GM18526 (cell line): Measurements from ENCODE around the gene ANKRD13D.
A peak's percentile ranks its signal among the peaks of the same experiment; 100 is the strongest.

Source experiments
- POLR2A ChIP-seq: IDR thresholded peaks from 3 replicates; pipeline ENCODE4 v1.6.1; 2011; ENCODE audit not compliant: insufficient read length; ENCODE audit errors: extremely low read depth

ANKRD13D gene

GRCh38 chr11:67277231-67277961 is 11.7 kb upstream of the ANKRD13D start:
- peak; percentile 55 for TF ChIP-seq POLR2A

- TF ChIP-seq POLR2A, result no peak
These were observed 10.8 kb upstream of the ANKRD13D start for GRCh38 chr11:67278135-67278938.

- TF ChIP-seq POLR2A, result no peak
These were observed 10.0 kb upstream of the ANKRD13D start for GRCh38 chr11:67278939-67279588.

GRCh38 chr11:67279589-67280340 is 9.3 kb upstream of the ANKRD13D start:
- no peak for TF ChIP-seq POLR2A

DNA sequence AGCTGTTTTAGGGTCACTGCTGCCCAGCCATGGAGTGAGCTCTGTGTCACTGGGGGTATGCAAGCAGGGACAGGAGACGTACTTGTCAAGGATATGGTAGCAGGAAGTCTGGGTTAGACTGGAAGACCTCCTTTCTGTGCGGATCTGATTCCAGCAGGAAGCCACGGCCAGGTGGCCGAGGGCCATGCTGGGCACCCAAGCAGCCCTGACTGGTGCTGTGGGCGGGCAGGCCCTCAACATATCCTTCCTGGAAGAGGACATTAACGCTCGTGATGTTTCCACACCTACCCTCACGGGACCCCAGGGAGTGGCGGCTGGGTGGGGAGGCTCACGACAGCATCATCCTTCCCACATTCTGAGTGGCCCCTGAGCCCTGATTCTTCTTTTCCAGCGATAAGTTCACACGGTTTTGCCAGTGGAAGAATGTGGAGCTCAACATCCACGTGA is 8.7 kb upstream of the ANKRD13D start:
- no peak for TF ChIP-seq POLR2A

DNA sequence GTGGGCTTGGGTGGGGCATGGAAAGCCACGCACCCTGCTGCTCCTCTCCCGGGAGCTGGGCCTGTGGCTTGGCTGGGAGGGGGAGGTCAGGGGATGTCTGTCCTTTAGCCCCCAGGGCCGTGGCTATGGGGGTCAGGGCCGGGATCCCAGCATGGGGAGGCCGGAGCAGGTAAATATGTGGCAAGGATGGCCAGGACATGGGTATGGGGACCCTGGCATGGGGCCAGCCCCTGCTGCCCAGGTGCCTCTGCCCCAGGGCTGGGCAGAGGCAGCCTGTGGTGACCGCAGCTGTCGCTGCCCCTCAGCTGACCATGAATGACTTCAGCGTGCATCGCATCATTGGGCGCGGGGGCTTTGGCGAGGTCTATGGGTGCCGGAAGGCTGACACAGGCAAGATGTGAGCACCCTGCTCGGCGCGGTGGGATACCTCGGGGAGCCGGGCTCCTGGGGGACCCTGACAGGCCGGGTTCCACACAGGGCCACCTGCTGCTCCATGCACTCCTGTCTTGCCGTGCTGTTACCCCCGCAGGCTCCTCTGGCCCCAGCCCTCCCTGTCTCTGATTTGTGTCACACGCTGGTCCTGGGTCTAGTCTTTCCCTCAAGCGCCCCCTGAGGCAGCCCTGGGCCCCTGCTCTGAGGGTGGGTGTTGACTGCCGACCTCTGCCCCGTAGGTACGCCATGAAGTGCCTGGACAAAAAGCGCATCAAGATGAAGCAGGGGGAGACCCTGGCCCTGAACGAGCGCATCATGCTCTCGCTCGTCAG is 8.1 kb upstream of the ANKRD13D start:
- no peak for TF ChIP-seq POLR2A

GRCh38 chr11:67281552-67282150 is 7.5 kb upstream of the ANKRD13D start:
- TF ChIP-seq POLR2A, result no peak

GRCh38 chr11:67282155-67282875 is 6.8 kb upstream of the ANKRD13D start:
- no peak for TF ChIP-seq POLR2A

GRCh38 chr11:67282876-67283371 is 6.2 kb upstream of the ANKRD13D start:
- no peak for TF ChIP-seq POLR2A

DNA sequence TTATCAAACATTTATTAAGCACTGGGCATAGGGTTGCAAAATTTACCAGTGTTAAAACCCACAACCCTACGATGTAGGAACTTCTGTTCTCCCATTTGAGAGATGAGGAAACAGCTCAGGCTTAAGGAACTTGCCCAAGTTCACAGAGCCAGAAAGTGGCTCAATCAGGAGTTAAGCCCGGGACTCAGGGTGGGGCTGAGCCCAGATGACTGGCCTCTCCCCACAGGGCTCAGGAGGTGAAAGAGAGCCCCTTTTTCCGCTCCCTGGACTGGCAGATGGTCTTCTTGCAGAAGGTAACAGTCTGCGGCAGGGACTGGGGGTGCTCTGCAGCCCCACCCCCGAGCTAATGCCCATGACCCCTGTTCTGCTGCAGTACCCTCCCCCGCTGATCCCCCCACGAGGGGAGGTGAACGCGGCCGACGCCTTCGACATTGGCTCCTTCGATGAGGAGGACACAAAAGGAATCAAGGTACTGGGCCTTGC is 5.6 kb upstream of the ANKRD13D start:
- no peak for TF ChIP-seq POLR2A

- no peak for TF ChIP-seq POLR2A
These were observed 4.1 kb upstream of the ANKRD13D start for GRCh38 chr11:67284811-67285540.

- TF ChIP-seq POLR2A, result no peak
These were observed 3.3 kb upstream of the ANKRD13D start for GRCh38 chr11:67285541-67286498.
